OCI-LY1 (cell line): ENCODE results near the gene FAM107B.

Experiments used
- EZH2 ChIP-seq: fragments of 200-600 bp; sonication (generic), shearing (Covaris generic); IDR thresholded peaks from 2 replicates; pipeline ENCODE4 v1.8.0; 2017; ENCODE audit warnings: borderline replicate concordance, mixed run types, mild to moderate bottlenecking, antibody characterized with exemption, low read length, moderate library complexity, mixed read lengths
- TF ChIP-seq, protein P1 (sequence below): fragments of 200-600 bp; sonication (generic), shearing (Covaris generic); IDR thresholded peaks from 2 replicates; pipeline ENCODE4 v1.5.1; 2017; ENCODE audit warnings: mild to moderate bottlenecking, antibody characterized with exemption, low read length, moderate library complexity, mixed read lengths

DNA sequence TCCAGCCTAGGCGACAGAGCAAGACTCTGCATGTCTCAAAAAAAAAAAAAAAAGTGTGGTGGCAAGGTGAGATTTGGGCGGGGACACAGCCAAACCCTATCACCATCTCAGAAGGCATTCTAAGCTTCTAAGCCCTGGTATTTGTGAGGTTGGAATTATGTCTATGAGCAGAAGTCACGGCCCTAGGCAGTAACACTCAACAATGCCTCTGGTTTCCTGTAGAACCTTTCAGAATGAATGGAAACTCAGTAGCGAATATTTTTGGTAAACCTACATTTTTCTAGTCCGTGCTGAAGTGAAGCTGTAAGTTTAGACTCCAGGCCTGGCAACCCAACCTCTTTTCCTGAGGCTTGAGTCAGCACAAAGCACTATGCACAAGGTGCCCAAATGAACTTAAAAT is 88.3 kb downstream of the FAM107B start:
- TF ChIP-seq, protein P1, sequence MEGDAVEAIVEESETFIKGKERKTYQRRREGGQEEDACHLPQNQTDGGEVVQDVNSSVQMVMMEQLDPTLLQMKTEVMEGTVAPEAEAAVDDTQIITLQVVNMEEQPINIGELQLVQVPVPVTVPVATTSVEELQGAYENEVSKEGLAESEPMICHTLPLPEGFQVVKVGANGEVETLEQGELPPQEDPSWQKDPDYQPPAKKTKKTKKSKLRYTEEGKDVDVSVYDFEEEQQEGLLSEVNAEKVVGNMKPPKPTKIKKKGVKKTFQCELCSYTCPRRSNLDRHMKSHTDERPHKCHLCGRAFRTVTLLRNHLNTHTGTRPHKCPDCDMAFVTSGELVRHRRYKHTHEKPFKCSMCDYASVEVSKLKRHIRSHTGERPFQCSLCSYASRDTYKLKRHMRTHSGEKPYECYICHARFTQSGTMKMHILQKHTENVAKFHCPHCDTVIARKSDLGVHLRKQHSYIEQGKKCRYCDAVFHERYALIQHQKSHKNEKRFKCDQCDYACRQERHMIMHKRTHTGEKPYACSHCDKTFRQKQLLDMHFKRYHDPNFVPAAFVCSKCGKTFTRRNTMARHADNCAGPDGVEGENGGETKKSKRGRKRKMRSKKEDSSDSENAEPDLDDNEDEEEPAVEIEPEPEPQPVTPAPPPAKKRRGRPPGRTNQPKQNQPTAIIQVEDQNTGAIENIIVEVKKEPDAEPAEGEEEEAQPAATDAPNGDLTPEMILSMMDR: no peak
- no peak for TF ChIP-seq EZH2
